HEK293T (cell line): Measurements from ENCODE around the gene TBC1D10A.

Experiments used
- BHLHE40 ChIP-seq: fragments of 450-650 bp; IDR thresholded peaks from 2 replicates; pipeline ENCODE4 v1.6.1; 2016; ENCODE audit warnings: mild to moderate bottlenecking, moderate library complexity, borderline replicate concordance
- ELF4 ChIP-seq: fragments of 450-650 bp; IDR thresholded peaks from 2 replicates; pipeline ENCODE4 v1.6.1; 2017; ENCODE audit warnings: antibody characterized with exemption
- FOXA1 ChIP-seq: fragments of 450-650 bp; IDR thresholded peaks from 2 replicates; pipeline ENCODE4 v1.6.1; 2016; ENCODE audit warnings: mild to moderate bottlenecking
- FOXM1 ChIP-seq: fragments of 450-650 bp; IDR thresholded peaks from 2 replicates; pipeline ENCODE4 v1.6.1; 2017; ENCODE audit warnings: mild to moderate bottlenecking, borderline replicate concordance
- HDGF ChIP-seq: fragments of 450-650 bp; IDR thresholded peaks from 2 replicates; pipeline ENCODE4 v1.6.1; 2017; ENCODE audit warnings: antibody characterized with exemption, borderline replicate concordance
- L3MBTL2 ChIP-seq: fragments of 450-650 bp; conservative IDR thresholded peaks from 2 replicates; pipeline ENCODE4 v1.6.1; 2016; ENCODE audit warnings: mild to moderate bottlenecking
- LEF1 ChIP-seq: fragments of 450-650 bp; IDR thresholded peaks from 2 replicates; pipeline ENCODE4 v1.6.1; 2017; ENCODE audit warnings: mild to moderate bottlenecking, borderline replicate concordance
- NFRKB ChIP-seq: fragments of 450-650 bp; IDR thresholded peaks from 2 replicates; pipeline ENCODE4 v1.6.1; 2016; ENCODE audit warnings: mild to moderate bottlenecking, moderate library complexity
- PKNOX1 ChIP-seq: fragments of 450-650 bp; IDR thresholded peaks from 2 replicates; pipeline ENCODE4 v1.6.1; 2016
- SP1 ChIP-seq: fragments of 450-650 bp; IDR thresholded peaks from 2 replicates; pipeline ENCODE4 v1.6.1; 2017
- TARDBP ChIP-seq: fragments of 450-650 bp; IDR thresholded peaks from 2 replicates; pipeline ENCODE4 v1.6.1; 2016

GRCh38 chr22:30373331-30374325 is 46.9 kb upstream of the TBC1D10A start:
- no peak for TF ChIP-seq FOXM1
- TF ChIP-seq BHLHE40, result no peak
- no peak for TF ChIP-seq FOXA1
- TF ChIP-seq LEF1, result no peak
- no peak for TF ChIP-seq NFRKB
- TF ChIP-seq PKNOX1, result no peak
- TF ChIP-seq HDGF, result no peak
- no peak for TF ChIP-seq ELF4
- TF ChIP-seq TARDBP, result no peak
- no peak for TF ChIP-seq L3MBTL2
- no peak for TF ChIP-seq SP1
